GM19351 (cell line): Measurements from ENCODE around the gene PYCR2.

Experiments used
- ATAC-seq: cut with Tn5 transposase; IDR thresholded peaks from one replicate; pipeline ENCODE4 v1.9.1; 2021; ENCODE audit warnings: mild to moderate bottlenecking, moderate library complexity; ENCODE audit not compliant: unreplicated experiment

PYCR2 gene

DNA sequence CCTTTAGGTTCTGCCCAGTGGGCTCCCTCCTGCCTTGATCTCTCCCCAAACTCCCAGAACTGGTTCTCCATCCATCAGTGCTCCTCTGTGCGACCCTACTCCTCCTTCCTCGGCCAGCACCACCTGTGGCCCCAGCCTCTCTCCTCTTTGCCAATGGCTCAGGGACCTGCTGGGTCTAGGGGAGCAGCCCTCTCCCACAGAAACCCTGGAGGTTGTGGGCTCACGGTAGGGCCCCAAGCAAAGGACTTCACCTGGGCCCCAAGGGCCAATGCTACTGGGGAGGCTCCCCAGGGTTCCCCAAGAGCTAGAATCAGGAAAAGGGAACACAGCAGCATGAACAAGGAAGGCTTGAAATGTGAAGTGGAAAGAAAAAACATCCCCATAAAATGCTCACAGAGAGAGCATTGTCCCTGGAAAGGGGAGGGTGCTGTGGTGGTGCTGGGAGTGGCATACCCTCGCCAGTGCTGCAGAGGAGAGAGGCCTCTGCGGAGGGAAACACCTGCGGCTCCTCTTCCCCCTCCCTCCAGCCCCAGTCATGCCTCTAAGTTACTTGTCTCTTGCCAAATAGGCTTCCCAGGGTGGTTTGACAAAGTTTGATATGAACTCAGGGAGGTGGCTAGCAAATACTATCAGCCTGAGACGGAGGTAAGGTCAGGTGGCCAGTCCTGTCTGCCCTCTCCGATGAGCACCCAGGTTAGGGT lies 44.4 kb downstream of the PYCR2 start:
- ATAC-seq = no peak

DNA sequence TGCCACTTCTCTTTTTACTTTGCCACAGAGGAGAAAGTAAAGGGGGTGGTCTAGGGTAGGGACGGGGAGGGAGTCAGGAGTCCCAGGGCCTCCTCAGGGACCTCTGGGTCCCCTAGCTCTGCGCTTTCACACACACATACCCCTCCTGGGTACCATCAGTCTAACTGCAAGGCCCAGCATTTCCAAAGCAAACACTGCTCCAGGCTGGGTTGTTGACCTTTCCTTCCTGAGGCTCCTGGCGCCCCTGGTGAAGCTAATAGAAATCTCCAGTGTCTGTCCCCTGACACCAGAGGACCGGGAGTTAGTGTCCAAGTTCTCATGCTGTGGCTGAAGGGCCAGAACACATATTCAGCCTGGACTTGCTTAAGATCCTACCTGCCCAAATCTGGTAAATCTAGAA lies 45.8 kb downstream of the PYCR2 start:
- ATAC-seq = no peak

DNA sequence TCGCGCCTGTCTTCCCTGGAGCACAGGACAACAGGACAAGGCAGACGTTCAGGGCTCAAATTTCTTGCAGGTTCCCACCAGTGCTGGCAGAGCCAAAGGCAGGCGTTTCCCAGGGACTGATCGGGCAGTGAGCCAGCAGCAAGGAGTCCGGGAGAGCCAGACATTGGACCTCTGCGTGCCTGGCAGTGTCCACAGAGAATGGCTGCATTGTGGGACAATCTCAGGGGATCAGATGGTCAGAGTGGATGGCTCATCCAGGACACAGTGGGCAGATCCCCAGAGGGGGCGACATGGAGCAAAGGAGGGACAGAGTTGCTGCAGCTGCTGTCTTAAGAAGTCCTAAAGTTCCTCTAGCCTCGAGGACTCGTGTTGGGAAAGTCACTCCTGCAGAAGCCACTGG lies 46.5 kb downstream of the PYCR2 start:
- ATAC-seq = no peak

DNA sequence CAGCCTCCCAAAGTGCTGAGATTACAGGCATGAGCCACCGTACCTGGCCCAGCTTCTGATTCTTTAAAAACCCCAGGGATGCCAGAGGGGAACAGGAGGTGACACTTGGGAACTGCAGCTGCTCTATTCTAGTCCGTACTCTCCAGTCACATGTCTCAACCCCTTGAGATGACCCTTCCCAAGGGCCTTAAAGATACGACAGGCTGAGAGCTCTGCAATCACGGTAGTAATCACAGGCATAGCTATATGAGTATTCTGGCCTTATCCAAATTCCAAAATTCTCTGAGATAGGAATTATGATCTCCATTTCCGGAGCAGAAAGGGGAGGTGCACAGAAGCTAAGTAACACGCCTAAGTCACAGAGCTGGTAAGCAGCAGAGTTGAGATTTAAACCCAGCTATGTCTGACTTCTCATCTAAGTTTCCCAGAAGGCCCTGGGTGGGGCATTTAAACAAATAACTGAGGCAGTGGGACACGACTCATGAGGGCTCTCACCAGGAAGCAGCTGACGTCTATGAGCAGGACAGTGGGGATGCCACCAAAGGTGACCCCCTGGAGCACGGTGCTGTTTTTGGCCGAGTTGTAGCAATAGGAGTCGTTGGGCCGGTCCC lies 47.0 kb downstream of the PYCR2 start:
- no peak for ATAC-seq

DNA sequence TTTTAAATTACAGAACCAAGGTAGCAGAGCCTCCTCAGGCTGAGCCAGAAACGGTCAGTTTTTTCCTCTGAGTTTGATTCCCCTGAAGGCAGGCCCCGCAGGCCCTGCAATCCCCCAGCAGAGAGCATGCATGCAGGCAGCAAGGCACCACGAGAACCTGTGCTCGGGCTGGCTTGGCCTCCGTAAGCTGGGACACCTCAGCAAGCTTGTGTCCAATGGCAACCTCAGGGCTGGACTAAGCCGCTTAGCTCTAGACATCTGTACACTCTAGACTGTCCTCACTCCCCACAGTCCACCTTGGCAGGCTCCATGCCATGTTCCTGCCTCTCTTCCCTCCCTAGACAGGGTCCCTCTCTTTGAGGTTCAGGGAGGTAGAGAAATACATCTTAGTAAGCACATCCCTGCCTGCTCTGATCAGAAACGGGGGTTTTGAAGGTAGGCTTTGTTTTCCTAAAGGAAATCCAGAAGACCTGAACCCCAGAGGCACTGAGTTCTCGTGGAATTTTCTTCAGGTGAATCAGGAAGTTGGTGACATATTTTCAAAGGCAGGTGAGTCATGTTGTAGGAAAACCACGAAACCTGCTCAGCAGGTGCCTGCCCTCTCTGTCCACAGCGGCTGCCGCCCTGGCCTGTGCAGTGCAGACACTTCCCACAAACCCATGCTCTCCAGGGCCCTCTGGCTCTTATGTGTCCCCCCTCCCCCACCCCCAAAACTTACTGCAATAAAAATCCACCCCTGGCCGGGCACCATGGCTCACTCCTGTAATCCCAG lies 48.8 kb downstream of the PYCR2 start:
- no peak for ATAC-seq

DNA sequence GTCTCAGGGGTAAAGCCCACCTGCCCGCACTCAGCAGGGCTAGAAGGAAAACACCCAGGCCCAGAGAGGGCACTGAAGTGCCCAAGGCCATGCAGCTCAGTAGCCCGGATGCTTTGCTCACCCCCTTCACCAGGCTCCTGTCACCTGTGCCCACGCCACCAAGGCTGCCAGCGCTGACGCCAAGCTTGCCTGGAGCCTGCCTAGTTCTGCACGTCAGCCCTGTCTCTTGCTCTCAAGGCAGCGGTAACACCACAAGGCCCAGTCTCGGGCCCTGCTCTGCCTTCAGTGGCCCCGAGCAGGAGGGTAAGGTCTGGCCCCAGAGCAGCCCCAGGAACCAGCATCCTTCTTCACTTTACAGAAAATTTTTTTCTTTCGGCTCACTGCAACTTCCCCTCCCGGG lies 49.6 kb downstream of the PYCR2 start:
- ATAC-seq = no peak

DNA sequence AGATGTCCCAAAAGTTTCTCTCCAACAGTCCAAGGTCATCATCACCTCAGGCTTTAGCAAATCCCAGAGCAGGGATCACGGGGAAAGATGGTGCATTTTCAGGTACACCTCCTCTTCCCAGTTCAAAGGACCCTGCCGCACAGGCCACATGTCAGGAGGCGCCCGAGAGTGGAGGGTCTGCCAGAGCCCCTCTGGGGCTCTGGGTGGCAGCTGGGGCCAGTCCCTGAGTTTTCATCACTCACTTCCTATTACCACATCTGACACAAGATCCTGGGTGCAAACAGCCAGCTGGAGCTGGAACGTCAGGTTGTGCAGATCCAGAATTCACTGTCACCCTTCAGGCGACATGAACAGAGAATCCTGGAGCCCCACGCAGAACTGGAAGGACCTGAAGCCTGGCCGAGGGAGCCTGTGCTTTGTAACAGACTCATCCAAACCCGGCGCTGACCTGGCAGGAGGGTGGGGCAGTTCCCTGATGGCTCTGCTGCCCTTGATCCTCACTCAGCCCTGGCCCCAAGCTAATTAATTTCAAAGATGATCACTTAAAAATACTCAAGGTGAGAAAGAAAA lies 50.7 kb downstream of the PYCR2 start:
- no peak for ATAC-seq

DNA sequence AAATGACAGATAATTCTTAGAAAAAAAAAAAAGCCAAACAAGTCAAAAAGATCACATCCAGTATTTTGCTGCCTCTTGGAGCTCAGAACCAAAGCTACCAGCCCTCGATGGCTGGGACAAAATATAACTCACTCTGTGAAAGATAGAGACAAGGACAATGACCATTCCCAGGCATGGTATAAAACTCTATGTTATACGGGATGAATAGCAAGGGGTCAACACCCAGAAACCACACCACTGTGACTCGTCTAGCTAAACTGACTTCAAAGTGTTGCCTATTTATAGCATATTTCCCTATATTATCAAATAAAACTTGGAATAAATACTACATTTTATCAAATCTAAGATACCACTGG lies 52.0 kb downstream of the PYCR2 start:
- ATAC-seq = no peak

DNA sequence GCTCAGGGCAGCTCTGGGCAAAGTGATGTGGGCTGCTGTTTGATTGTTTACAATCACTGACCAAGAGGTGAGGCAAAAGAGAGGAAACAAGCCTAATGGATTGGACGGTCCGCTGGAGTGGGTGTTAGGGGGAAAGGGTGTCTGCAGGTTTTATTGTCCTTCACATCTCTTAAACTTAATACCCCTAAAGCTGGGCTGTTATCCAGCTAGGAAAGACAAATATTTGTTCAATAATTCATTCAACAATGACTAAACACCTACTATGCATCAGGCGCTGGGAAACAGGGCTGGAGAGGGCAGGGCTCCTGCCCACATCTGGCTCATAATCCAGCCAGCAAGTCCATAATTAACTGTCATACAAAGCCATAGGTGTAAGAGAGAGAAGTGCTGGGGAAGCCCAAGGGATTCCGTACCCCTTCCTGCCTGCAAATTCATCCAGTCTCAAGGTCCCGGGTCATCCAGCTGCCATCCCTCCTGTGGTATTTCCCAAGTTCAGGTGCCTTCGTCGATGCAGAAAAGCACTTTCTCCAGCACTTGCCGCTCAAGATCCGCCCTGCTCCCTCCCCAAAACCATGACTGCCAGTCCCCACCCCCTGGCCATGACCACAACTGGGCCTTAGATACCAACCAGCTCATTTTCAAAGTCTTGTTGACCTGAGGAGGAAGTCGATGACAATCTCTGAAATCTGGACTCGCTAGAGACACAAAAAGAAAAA lies 52.5 kb downstream of the PYCR2 start:
- ATAC-seq = no peak

DNA sequence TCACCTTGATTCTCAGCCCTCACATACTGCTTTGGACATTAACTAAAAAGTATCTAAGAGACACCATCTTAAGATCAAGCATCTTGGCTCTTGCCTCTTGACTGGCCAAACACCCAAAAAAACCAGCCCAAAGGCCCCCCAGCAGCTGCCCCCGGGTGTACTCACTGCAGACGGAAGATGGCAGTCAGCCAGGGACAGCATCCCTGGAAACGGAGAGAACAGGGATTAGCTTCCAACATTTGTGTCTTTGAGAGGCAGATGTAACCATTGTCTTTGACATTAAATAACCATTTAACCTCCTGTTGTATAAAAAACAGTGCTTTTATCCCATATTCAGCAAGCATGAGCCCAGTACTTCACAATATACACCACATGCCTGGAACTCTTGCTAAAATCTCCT lies 53.1 kb downstream of the PYCR2 start:
- no peak for ATAC-seq
